ENCODE data around the gene SMIM12. TPM values are rescaled to one million over a fixed set of nuclear protein-coding genes. Genes with fewer than 3 reads are reported as not detected.

SMIM12 gene
- total and polyA plus RNA-seq, 2 of the 8 experiments (the other 6 are each of a cell fraction or from before 2014, with no cell fraction given), result 40.9 to 49.2 TPM

DNA sequence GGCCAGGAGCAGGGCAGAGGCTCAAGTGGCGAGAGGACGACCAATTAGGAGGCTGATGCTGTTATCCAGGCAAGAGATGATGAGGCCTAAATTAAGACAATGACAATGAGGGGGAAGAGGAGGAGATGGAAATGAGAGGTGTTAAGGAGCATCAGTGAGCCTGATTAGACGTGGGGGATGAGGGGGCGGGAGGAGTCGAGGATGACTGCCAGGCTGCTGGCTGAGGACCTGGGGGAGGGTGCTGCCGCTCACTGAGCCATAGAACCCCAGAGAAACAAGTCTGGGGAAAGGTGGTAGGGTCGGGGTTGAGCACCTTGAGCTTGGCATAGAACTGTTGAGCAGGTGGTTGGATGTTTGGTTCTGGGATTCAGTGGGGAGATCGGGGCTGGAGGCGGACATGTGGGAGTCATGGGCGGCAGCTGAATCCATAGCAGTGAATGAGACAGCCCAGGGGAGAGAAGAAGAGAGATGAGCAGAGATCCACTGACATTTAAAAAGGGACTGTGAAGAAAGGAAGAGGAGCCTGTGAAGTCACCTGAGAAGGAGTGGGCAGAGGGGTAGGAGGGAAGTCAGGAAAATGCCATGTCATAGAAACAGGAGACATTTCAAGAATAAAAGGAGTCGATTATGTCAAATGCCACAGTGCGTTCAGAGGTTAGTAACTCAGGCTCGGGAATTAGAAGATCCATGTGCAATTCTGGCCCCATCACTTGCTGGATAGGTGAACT is 41.4 kb upstream of the SMIM12 start (continued):
- no peak for TF ChIP-seq CHD7 (IDR thresholded peaks at IDR 0.05; ENCODE audit: insufficient replicate concordance, low read length)
- no peak for TF ChIP-seq BACH1 (IDR thresholded peaks at IDR 0.05; ENCODE audit: low read length)
- no peak for TF ChIP-seq NANOG (IDR thresholded peaks at IDR 0.05; ENCODE audit: insufficient read depth, low read depth, low read length, poor library complexity, severe bottlenecking)
- TF ChIP-seq, protein P1, sequence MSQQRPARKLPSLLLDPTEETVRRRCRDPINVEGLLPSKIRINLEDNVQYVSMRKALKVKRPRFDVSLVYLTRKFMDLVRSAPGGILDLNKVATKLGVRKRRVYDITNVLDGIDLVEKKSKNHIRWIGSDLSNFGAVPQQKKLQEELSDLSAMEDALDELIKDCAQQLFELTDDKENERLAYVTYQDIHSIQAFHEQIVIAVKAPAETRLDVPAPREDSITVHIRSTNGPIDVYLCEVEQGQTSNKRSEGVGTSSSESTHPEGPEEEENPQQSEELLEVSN (IDR thresholded peaks at IDR 0.05), result no peak
- no peak for TF ChIP-seq EGR1 (IDR thresholded peaks at IDR 0.05; ENCODE audit: borderline replicate concordance, low read depth, low read length)
- TF ChIP-seq CTBP2 (IDR thresholded peaks at IDR 0.05; ENCODE audit: borderline replicate concordance, insufficient read depth, insufficient read length, low read length), result no peak
- TF ChIP-seq SIRT6 (IDR thresholded peaks at IDR 0.05; ENCODE audit: low read length), result no peak
- TF ChIP-seq, protein P2, sequence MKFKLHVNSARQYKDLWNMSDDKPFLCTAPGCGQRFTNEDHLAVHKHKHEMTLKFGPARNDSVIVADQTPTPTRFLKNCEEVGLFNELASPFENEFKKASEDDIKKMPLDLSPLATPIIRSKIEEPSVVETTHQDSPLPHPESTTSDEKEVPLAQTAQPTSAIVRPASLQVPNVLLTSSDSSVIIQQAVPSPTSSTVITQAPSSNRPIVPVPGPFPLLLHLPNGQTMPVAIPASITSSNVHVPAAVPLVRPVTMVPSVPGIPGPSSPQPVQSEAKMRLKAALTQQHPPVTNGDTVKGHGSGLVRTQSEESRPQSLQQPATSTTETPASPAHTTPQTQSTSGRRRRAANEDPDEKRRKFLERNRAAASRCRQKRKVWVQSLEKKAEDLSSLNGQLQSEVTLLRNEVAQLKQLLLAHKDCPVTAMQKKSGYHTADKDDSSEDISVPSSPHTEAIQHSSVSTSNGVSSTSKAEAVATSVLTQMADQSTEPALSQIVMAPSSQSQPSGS (IDR thresholded peaks at IDR 0.05; ENCODE audit: low read length), result no peak
